CD4-positive, alpha-beta T cell treated with Interleukin-1 beta for 1 hour (primary cell): ENCODE data around the gene PRDM5.

ENCODE experiments used
- DNase-seq, 2 donors: peaks; one replicate each; pipeline ENCODE4 v3.0.0-alpha.2; 2020 to 2022

PRDM5 gene

DNA sequence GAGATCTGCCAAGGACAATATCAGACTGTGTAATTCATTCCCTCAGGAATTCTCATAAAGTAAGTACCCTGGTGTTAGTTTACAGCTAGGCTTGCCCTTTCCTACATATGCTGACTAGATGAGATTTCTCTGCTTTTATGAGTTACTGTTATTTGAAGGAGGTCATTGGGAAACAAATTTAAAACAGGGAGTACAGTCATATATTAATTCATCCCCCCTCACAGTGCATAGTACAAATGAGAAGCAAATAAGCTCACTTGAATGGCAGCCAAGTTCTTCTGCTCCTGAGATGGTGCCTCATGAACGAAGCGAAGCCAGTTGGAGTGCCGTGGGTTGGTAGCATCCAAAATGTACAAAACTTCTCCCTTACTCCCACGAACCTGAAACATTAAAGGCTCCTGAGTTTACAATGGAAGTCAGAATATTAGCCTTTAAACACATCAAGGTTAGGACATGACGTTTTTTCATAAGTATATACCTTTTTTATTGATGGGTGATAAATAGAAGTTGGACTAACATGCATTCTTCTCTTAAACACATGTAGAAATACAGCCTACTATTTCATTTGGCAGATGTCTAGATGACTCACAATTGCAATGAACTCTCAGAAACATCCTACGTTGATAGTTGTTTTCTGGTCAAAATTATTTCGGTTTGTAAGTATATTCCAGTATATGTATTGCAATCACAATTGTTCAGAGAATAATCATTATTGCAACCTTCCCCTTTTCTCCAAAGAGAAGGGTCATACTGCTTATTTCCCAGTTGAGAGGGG lies 69.2 kb downstream of the PRDM5 start:
- DNase-seq = no peak

GRCh38 chr4:120850018-120850599 lies 72.4 kb downstream of the PRDM5 start:
- no peak for DNase-seq

DNA sequence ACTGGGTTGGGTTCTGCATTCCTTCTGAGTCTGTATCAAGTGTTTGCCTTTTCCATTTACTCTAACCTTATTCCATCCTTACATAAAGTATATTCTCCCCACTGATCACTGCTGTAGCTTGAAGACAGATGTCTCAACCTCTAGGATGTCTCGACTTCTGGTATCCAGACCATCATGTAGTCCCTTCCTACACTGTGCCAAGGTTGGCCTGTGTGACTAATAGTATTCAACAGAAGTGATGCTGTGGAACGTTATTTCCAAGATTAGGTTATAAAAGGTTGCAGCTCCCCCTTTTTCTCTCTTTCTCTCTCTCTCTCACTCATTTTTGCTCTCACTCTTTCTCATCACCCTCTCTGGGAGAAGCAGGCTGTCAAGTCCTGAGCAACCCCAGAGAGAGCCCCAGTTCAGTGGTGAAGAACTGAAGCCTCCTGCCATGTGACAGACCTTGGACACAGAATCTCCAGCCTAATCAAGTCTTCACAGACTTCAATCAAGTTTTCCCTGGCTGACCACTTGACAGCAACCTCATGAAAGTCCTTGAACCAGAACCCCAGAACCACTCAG lies 75.4 kb downstream of the PRDM5 start:
- no peak for DNase-seq

GRCh38 chr4:120844528-120844921 lies 78.0 kb downstream of the PRDM5 start:
- no peak for DNase-seq

GRCh38 chr4:120843849-120844527 lies 78.5 kb downstream of the PRDM5 start:
- DNase-seq = no peak

DNA sequence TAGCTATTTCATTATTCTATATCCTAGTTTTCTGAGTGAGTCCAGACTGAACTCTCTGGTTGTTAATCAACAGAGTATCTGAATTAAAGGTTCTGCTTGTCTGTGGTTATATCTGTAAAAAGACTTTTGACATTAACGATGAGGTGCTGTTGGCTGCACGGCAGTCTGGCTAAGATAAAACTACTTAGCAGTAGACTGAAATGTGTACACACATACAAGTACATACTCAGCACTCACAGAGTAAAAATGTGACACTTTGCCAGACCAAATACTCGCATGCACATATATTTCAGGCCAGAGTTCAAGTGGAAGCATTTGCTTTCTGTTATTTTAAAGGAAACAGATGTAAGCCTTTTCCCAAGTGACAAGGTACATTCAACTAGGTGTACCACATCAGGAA lies 80.5 kb downstream of the PRDM5 start:
- DNase-seq = no peak

DNA sequence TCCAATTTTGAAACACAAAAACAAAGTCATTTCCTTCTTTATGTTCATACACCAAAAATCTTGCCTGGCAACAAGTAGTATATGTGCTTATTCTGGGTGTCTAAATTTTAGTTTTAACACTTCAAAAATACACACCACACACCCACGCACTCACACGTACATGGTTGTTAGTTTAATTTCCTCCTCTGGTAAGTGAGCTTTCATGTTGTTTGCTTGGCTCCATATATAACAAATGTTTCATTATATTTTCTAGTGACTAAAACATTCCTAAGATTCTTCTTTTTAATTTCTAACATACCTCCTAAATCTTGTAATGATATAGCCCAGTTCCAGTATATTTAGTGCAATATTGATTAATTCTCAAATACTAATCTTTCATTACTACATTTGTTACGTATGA lies 80.9 kb downstream of the PRDM5 start:
- no peak for DNase-seq

GRCh38 chr4:120839974-120840751 lies 82.4 kb downstream of the PRDM5 start:
- no peak for DNase-seq

GRCh38 chr4:120839334-120839973 lies 83.1 kb downstream of the PRDM5 start:
- DNase-seq = no peak

DNA sequence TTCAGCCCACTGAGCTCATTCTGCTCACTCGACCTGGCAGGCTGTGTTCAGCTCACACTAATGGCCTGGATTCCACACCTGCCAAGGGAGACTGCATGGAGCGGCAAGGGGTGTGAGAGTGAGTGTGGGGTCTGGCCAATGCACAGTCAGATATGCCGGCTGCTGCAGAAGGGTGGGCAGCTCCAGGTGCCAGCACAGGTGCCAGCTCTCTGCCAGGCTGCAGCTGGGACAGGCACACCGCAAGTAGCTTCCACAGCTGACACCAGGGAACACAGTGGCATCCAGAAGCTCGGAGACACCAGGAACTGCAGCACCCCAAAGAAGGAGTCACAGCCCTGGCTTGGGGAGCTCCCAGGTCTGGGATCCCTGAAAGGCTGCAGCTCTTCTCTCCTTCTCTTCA lies 83.7 kb downstream of the PRDM5 start:
- no peak for DNase-seq

DNA sequence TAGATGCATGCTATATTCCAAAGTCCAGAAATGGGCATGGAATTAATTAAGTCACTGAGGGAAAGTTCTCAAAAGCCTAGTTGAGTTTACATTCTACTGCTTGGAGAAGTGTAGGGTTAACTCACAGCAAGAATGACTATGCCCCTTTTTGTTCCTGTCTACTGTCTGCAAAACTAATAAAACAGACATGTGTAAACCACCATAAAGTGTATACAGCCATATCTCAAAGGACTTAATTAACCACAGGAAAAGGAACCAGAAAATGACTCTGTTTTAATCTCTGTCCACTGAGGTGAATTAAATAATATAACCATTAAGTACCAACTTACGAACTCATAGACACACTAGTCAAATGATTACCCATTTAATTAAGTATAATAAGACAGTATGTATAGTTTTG lies 84.9 kb downstream of the PRDM5 start:
- DNase-seq = no peak

DNA sequence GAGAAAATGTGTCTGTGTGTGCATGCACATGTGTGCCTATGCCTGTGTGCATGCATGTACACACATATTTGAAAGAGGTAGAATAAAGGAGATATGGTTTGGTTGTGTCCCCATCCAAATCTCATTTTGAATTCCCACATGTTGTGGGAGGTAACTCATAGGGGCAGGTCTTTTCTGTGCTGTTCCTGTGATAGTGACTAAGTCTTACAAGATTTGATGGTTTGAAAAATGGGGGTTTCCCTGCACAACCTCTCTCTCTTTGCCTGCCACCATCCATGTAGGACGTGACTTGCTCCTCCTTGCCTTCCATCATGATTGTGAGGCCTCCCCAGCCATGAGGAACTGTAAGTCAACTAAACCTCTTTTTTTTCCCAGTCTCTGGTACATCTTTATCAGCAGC lies 87.2 kb downstream of the PRDM5 start:
- DNase-seq = no peak

- no peak for DNase-seq
These were observed 92.3 kb downstream of the PRDM5 start for GRCh38 chr4:120830204-120830603.

DNA sequence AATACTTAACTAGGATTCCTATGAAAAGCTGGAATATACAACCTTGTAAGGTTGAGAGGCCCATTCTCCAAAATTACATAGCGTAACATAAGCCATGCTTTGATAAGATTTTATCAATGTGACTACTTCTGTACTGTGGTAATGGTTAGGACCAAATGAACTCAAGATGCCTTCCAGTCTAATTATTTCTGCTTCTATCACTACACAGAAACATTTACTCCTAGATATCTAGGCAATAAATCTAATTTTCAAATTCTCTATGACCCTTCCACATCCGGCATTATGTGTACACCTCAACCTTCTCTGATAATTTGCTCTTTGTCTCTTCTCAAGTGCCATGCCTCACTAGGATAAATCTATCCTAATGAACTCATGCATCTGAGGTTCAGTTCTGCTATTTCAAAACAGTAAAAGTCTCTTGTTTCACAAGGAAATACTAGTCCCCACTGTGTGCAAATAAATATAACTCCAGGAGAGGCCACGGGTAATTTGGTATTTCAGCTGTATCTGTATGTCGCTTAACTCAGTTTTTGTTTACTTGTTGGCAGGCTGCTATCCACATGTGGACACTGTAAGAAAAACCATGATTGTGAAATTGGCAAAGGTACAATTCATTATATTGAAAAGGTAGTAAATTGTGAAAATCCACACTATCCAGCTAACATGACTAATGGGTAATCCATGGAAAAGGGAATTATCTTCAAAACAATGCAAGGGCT lies 93.3 kb downstream of the PRDM5 start:
- DNase-seq = no peak

DNA sequence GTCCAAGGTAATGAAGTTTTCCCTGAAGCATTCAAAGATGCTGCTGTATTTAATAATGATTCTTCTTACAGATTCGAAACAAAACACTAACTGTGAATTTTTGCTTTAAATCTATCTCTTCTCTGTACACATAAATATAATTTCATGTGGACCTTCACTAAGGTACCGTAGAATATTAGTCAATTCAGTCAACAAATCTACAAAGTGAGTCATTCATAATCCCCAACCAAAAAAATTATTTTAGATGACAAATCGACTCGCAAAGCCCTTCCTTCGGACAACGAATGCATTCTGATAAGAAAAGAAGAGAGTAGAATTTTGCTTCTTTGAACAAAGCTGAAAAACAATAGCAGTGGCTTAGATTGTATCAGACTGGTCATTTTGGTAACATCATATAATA lies 95.7 kb downstream of the PRDM5 start:
- DNase-seq = no peak

- DNase-seq = no peak
These were observed 96.1 kb downstream of the PRDM5 start for GRCh38 chr4:120826449-120826848.

GRCh38 chr4:120824946-120825345 lies 97.6 kb downstream of the PRDM5 start:
- DNase-seq = no peak

DNA sequence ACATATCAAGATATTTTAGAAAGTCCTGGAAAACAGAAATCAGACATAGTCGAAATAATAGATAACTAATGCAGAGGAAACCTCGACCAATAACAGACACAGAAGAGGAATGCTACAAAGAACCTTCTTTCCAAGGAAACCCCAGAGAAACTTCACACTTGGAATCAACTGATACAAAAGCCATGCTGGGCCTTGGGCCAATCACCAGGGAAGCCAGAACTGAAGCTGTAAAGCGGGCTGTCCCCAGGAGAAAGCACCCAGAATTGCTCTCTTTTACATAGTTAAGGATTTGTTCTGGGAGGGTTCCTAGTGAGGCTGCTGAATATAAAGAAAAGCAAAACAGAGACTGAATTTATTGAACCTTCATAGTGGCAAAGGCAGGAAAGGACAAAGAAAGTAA lies 100.5 kb downstream of the PRDM5 start:
- DNase-seq = no peak

- DNase-seq = no peak
These were observed 101.5 kb downstream of the PRDM5 start for GRCh38 chr4:120821029-120821428.

GRCh38 chr4:120819805-120820437 lies 102.6 kb downstream of the PRDM5 start:
- no peak for DNase-seq

GRCh38 chr4:120816296-120816965 lies 106.1 kb downstream of the PRDM5 start:
- DNase-seq = no peak
